Inferior parietal cortex (tissue), 1 donor: Measurements from ENCODE around the gene ELAVL2.

ENCODE experiments used
- DNase-seq: peaks from one replicate; pipeline ENCODE4 v3.0.0-alpha.2; 2016; ENCODE audit errors: extremely low spot score

ELAVL2 gene

GRCh38 chr9:23769307-23769935 lies 56.6 kb downstream of the ELAVL2 start:
- DNase-seq: no peak

- DNase-seq: no peak
These were observed 57.2 kb downstream of the ELAVL2 start for GRCh38 chr9:23768861-23769260.

- no peak for DNase-seq
These were observed 59.4 kb downstream of the ELAVL2 start for GRCh38 chr9:23766613-23767012.

- DNase-seq: no peak
These were observed 60.5 kb downstream of the ELAVL2 start for GRCh38 chr9:23765561-23765960.

- DNase-seq: no peak
These were observed 61.8 kb downstream of the ELAVL2 start for GRCh38 chr9:23764219-23764618.

- no peak for DNase-seq
These were observed 71.5 kb downstream of the ELAVL2 start for GRCh38 chr9:23754551-23754950.

GRCh38 chr9:23752859-23753258 lies 73.2 kb downstream of the ELAVL2 start:
- no peak for DNase-seq

GRCh38 chr9:23751633-23752032 lies 74.4 kb downstream of the ELAVL2 start:
- DNase-seq: no peak

- no peak for DNase-seq
These were observed 75.2 kb downstream of the ELAVL2 start for GRCh38 chr9:23750808-23751207.

- peak; percentile 29 for DNase-seq
These were observed 78.7 kb downstream of the ELAVL2 start for GRCh38 chr9:23747088-23748075.

GRCh38 chr9:23746317-23746716 lies 79.7 kb downstream of the ELAVL2 start:
- DNase-seq: no peak

GRCh38 chr9:23743036-23743435 lies 83.0 kb downstream of the ELAVL2 start:
- no peak for DNase-seq

- DNase-seq: no peak
These were observed 84.7 kb downstream of the ELAVL2 start for GRCh38 chr9:23741351-23741750.

GRCh38 chr9:23740531-23740930 lies 85.5 kb downstream of the ELAVL2 start:
- no peak for DNase-seq

- no peak for DNase-seq
These were observed 86.3 kb downstream of the ELAVL2 start for GRCh38 chr9:23739753-23740152.

GRCh38 chr9:23736293-23736692 lies 89.7 kb downstream of the ELAVL2 start:
- DNase-seq: no peak

- no peak for DNase-seq
These were observed 92.5 kb downstream of the ELAVL2 start for GRCh38 chr9:23733495-23734078.

- DNase-seq: no peak
These were observed 94.7 kb downstream of the ELAVL2 start for GRCh38 chr9:23731353-23731752.

GRCh38 chr9:23730364-23730763 lies 95.7 kb downstream of the ELAVL2 start:
- no peak for DNase-seq

- no peak for DNase-seq
These were observed 97.3 kb downstream of the ELAVL2 start for GRCh38 chr9:23728736-23729135.

- DNase-seq: no peak
These were observed 100.6 kb downstream of the ELAVL2 start for GRCh38 chr9:23725279-23725946.

GRCh38 chr9:23723672-23724071 lies 102.4 kb downstream of the ELAVL2 start:
- DNase-seq: no peak
